GM20431 (cell line): ENCODE measurements around the gene CA5A.

Experiments
- in situ Hi-C: fragments of 300-500 bp; cut with MseI, MboI; formaldehyde crosslinking; loops from one replicate; pipeline ENCODE4 v1.15.0; 2020; ENCODE audit warnings: low sequenced_read_pairs; ENCODE audit not compliant: unreplicated experiment

CA5A gene

DNA sequence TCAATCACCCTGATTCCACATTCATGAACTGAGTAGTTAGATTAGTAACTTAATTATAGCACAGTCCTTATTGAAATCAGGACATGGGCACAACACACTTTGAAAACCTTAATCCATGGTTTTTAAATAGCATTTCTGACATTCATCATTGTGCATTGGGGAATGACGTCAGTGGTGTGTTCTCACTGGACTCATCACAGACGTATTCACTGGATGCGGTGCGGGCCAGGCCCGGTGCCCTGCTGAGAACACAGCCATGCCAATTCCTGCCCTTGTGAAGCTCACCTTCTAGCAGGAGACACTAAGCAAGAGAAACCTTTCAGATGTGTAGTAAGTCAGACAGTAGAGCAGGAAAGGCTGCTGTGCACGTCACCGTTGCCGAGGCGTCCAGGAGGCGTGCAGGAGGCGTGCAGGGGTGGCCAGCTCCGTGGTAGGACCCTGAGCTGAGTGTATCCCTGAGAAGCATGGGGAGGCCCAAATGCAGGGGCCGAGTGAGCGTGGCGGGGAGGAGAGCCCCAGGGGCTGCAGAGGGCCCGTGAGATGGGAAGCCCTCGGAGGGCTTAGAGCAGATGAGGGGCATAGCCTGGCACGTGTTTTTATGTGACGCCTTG is 27.8 kb upstream of the CA5A start:
- in situ Hi-C loops: no loop called here

- in situ Hi-C loops: no loop called here
Observed at GRCh38 chr16:87963400-87963799, 27.1 kb upstream of the CA5A start.

DNA sequence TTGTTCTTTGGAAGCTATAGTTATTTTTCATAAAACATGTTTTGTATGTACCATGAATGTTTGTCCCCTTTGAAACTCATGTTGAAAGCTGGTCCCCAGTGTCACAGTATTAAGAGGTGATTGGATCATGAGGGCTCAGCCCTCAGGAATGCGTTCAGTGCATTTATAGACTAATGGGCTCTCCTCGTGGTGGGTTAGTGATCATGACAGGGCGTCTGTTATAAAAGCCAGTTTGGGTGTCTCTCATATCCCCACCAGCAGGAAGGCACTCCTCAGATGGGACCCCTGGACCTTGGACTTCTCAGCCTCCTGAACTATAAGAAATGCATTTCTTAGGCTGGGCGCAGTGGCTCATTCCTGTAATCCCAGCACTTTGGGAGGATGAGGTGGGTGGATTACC is 25.3 kb upstream of the CA5A start:
- in situ Hi-C loops: no loop called here

DNA sequence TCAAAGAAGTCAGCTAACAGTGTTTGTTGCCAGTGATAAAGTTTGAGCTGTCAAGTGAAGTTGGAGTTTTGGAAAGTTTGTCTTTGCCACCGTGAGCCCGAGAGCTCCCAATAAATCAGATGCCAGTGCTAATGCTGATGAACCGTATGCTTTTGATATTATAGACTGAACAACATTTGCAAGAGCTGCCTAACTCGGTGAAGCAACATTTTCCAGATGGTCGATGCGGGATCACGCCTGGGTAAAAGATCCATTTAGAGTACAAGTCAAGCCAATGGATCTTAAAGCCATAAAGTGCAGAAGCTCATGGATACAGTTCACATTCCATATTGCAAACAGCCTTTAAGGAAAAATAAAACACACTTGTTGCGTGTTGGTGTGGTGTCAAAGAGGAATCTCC is 24.5 kb upstream of the CA5A start:
- in situ Hi-C loops: no loop called here

DNA sequence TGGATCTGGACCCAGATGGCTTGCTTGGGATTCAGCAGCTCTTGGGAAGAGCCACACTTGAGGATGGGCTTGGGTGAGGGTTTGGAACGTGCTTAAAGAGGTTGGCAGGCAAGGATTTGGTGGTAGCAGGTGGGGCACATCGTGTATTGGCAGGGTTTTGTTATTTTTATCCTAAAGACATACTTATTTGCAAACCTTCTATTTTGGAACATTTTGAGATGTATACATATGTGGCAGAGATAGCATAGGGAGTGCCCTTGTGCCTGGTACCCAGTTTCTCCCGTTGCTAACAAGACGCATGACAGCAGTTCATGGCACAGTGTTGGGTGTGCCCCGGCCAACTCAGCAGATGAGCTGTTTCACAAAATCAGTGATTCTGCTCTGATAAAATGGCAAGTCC is 24.0 kb upstream of the CA5A start:
- in situ Hi-C loops: no loop called here

DNA sequence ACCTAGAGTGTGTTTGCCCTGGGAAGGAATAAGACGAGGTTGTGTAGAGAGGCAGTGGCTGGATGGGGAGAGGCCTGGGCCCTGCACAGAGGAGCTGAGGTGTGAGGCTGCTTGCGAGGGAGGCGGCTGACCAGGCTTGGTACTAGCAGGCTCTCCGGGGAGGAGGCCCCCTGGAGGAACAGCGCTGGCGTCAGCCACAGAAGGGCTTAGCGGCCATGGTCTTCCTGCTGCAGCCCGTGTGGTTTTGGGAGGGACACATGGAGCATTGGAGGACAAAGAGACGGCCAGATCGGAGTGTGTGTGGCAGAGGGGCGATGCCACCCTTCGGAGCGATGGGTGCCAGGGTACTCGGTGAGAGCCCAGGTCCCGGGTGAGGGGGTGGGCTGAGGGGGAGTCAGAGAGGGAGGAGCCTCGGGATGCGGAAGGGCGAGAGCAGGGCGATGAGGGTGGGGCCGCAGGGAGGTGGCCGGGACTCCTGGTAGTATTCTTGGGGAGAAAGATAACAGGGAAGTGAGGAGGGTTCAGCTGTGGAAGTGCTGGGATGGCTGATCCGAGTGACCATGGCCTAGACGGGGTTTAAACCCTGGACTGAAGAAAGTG is 23.2 kb upstream of the CA5A start:
- in situ Hi-C loops: no loop called here

- in situ Hi-C loops: no loop called here
Observed at GRCh38 chr16:87958632-87959031, 22.3 kb upstream of the CA5A start.

DNA sequence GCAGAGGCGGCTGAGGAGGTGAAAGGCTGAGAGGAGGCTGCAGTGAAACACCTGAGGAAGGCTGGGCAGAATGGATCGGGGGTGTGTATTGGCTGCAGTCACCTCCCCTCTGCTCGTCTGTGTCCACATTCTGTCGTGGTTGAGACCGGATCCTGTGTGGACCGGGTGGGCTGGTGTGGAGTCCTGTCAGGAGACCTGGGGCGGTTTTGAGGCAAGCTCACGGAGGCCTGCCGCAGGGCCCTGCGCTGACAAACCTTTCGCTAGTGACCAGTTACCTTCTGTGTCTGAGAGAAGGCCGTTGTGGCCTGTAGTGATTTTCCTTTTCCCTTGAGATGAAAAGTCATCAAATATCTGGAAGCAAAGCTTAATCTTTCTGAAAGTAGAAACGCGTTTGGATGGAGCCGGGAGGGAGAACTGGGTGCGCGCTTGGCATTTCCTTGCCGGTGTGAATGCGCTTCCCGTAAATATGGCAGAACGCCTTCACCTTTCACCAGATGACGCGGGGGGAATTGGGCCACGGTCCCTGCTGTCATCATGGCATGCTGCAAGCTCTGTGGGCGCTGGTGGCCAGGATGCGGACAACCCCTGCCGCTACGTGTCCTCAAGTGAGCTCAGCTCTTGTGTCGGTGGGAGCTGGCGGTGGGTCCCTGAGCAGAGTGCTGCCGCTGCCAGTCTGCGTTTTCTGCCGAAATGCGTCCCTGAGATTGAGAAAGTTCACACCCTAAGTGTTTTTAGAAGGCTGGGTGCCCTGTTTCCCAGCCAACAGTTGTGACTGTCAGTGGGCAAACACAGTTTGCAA is 21.2 kb upstream of the CA5A start:
- in situ Hi-C loops: no loop called here

GRCh38 chr16:87956365-87957231 is 20.3 kb upstream of the CA5A start:
- in situ Hi-C loops: no loop called here

- in situ Hi-C loops: no loop called here
Observed at GRCh38 chr16:87956098-87956364, 19.7 kb upstream of the CA5A start.

- in situ Hi-C loops: no loop called here
Observed at GRCh38 chr16:87955302-87956097, 19.2 kb upstream of the CA5A start.

GRCh38 chr16:87954826-87955225 is 18.5 kb upstream of the CA5A start:
- in situ Hi-C loops: no loop called here

- in situ Hi-C loops: no loop called here
Observed at GRCh38 chr16:87954361-87954760, 18.0 kb upstream of the CA5A start.

GRCh38 chr16:87953308-87954215 is 17.2 kb upstream of the CA5A start:
- in situ Hi-C loops: no loop called here

GRCh38 chr16:87952751-87953150 is 16.4 kb upstream of the CA5A start:
- in situ Hi-C loops: no loop called here

DNA sequence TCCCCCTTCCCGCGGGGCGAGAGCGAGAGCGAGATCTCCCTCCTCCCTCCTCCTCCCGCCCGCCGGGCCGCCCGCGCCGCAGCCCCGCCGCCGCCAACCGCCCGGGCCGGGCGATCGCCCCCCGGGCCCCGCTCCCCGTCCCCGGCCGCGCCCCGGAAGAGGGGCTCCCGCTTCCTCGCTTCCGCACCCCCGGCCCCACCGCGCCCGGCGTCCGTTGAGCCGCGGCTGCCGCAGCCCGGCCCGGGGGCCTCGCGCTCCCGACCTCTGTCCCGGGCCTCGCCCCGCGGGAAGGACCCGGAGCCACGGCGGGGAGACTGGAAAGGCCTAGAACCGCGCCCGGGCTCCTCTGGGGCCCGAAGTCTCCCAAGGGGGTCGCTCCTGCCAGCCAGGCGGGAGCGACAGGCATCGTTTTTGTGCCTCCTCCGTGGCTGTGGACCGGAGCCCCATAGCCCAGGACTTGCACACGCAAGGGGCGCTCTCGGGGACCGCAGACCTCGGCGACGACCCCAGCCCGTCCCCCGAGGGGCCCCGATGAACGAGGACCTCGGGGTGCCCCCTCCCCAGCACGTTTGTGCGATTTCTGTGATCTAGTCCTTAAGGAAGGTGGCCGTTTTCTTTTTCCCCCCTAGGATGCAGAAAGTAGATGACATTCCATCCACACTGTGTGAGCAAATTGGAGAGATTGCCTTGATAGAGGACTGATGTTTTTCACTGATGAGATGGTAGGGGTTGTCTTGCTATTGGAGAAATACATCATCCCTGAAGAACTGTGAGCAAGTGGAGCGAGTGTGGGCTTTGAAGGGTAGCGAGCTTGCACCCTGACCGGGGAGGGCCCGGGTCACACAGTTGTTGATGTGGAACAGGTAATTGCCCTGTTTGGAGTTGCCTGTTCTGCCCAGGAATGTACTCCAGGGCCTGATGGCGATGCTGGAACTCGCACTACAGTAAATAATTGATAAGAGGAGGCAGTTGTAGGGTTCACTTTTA is 15.5 kb upstream of the CA5A start:
- in situ Hi-C loops: no loop called here

DNA sequence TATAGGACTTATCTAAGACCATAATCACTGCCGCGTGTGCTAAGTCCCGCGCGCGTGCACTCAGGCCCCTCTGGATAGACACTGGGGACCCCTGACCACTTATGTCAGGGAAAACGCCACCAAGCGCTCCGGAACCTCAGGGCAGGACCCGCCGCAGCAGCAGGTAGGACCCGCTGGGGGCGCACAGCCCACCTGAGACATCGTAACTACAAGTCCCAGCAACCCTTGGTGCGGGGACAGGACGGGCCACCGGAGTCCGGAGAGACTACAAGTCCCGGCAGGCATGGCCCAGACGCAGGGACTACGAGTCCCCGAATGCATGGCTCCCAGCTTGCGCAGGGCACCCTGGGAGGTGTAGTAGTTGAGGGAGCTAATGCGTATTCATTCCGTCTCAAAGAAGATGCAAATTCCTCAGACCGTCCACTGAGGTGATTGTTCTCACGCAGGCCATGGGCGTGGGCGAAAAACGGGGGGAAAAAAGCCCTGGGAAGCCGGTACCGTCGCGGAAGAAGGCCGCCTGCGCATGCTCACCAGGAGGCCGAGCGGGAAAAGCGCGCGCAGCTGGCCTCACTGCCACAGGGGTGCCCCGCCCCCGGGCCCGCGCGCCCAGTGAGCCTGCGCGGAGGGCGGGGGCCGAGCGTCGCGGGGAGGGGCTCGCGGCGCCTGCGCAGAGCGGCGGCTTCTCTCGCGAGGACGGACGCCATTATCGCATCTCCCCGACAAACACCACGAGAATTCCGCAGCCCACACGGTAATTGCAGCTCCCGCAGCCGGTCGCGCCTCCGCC is 14.6 kb upstream of the CA5A start, which contains the start of gene BANP:
Gene BANP (plus strand): TSS at position 670 of the 787 bp plus-strand sequence. CDS start 23,682 bp downstream, outside the sequence.
- in situ Hi-C loops: no loop called here
